Femur (tissue), 1 donor: Measurements from ENCODE around the gene STRAP.
"Not testable (repeated sequence)": the region's sequence is repeated elsewhere in the genome, so short reads cannot be mapped to it uniquely, and the experiment has no call there.

Experiments used
- DNase-seq: peaks from one replicate; pipeline ENCODE4 v3.0.0-alpha.2; 2017

Gene STRAP

GRCh38 chr12:15874556-15875145, 7.5 kb upstream of the STRAP start:
- not testable (repeated sequence) for DNase-seq

- DNase-seq, result no peak
These were observed 6.3 kb upstream of the STRAP start for GRCh38 chr12:15875863-15876262.

GRCh38 chr12:15879413-15879812, 2.8 kb upstream of the STRAP start:
- DNase-seq, result no peak

- no peak for DNase-seq
These were observed 1.5 kb upstream of the STRAP start for GRCh38 chr12:15880721-15881120.

- no peak for DNase-seq
These were observed 1.3 kb downstream of the STRAP start for GRCh38 chr12:15883536-15883935.

GRCh38 chr12:15886372-15887042, 4.3 kb downstream of the STRAP start:
- no peak for DNase-seq

GRCh38 chr12:15887043-15887817, 5.0 kb downstream of the STRAP start:
- no peak for DNase-seq

- no peak for DNase-seq
These were observed 10.6 kb downstream of the STRAP start for GRCh38 chr12:15892645-15893259.

GRCh38 chr12:15893260-15893659, 11.1 kb downstream of the STRAP start:
- DNase-seq, result no peak

GRCh38 chr12:15896867-15897266, 14.7 kb downstream of the STRAP start:
- DNase-seq, result no peak

- DNase-seq, result no peak
These were observed 15.2 kb downstream of the STRAP start for GRCh38 chr12:15897433-15897832.

- DNase-seq, result no peak
These were observed 17.2 kb downstream of the STRAP start for GRCh38 chr12:15899282-15899870.

GRCh38 chr12:15904378-15904920, 22.3 kb downstream of the STRAP start:
- DNase-seq, result no peak

- DNase-seq, result no peak
These were observed 28.3 kb downstream of the STRAP start for GRCh38 chr12:15910468-15910863.

GRCh38 chr12:15910864-15911721, 28.9 kb downstream of the STRAP start, which contains the start of gene DERA:
Gene DERA, plus strand, starts transcription at chr12:15911332. Its CDS starts 52 bp downstream, at chr12:15911384.
- peak; percentile 88 for DNase-seq

GRCh38 chr12:15911931-15912330, 29.7 kb downstream of the STRAP start:
- DNase-seq, result not testable (repeated sequence)

- not testable (repeated sequence) for DNase-seq
These were observed 31.9 kb downstream of the STRAP start for GRCh38 chr12:15914131-15914530.

GRCh38 chr12:15918066-15918465, 35.9 kb downstream of the STRAP start:
- no peak for DNase-seq

GRCh38 chr12:15919418-15919817, 37.2 kb downstream of the STRAP start:
- DNase-seq, result peak; percentile 30

GRCh38 chr12:15924956-15925355, 42.8 kb downstream of the STRAP start:
- DNase-seq, result no peak

- no peak for DNase-seq
These were observed 46.2 kb downstream of the STRAP start for GRCh38 chr12:15928346-15928745.
